HG02642 (cell line): ENCODE results near the gene FIBCD1.

Experiments
- ATAC-seq: cut with Tn5 transposase; IDR thresholded peaks from one replicate; pipeline ENCODE4 v1.9.1; 2021; ENCODE audit warnings: mild to moderate bottlenecking; ENCODE audit not compliant: unreplicated experiment, poor library complexity

Gene FIBCD1

DNA sequence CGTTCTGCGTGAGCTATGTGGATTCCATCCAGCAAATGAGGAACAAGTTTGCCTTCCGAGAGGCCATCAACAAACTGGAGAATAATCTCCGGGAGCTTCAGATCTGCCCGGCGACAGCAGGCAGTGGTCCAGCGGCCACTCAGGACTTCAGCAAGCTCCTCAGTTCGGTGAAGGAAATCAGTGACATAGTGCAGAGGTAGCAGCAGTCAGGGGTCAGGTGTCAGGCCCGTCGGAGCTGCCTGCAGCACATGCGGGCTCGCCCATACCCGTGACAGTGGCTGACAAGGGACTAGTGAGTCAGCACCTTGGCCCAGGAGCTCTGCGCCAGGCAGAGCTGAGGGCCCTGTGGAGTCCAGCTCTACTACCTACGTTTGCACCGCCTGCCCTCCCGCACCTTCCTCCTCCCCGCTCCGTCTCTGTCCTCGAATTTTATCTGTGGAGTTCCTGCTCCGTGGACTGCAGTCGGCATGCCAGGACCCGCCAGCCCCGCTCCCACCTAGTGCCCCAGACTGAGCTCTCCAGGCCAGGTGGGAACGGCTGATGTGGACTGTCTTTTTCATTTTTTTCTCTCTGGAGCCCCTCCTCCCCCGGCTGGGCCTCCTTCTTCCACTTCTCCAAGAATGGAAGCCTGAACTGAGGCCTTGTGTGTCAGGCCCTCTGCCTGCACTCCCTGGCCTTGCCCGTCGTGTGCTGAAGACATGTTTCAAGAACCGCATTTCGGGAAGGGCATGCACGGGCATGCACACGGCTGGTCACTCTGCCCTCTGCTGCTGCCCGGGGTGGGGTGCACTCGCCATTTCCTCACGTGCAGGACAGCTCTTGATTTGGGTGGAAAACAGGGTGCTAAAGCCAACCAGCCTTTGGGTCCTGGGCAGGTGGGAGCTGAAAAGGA lies 53.3 kb downstream of the FIBCD1 start:
- ATAC-seq, result no peak

GRCh38 chr9:130884542-130885483 lies 54.2 kb downstream of the FIBCD1 start:
- no peak for ATAC-seq

- ATAC-seq, result no peak
These were observed 54.9 kb downstream of the FIBCD1 start for GRCh38 chr9:130884111-130884531.

GRCh38 chr9:130883479-130883878 lies 55.6 kb downstream of the FIBCD1 start:
- ATAC-seq, result no peak

DNA sequence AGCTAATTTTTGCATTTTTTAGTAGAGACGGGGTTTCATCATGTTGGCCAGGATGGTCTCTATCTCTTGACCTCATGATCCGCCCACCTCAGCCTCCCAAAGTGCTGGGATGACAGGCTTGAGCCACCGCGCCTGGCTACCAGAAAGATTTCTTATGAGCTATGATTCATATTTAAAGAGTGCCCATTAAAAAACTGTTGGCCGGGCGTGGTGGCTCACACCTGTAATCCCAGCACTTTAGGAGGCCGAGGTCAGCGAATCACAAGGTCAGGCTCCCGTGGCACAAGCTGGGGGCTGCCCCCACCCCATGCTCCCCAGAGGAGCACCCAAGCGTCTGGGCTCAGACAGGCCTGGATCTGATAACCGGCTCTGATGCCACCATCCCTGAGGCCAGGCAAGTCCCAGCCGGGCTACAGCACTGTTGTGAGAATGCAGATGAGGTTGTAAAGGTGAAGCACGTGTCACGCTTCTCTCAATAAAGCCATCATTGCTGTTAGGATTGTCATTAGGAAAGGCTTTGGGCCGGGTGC lies 56.3 kb downstream of the FIBCD1 start:
- no peak for ATAC-seq

- ATAC-seq, result no peak
These were observed 57.5 kb downstream of the FIBCD1 start for GRCh38 chr9:130881516-130881915.

DNA sequence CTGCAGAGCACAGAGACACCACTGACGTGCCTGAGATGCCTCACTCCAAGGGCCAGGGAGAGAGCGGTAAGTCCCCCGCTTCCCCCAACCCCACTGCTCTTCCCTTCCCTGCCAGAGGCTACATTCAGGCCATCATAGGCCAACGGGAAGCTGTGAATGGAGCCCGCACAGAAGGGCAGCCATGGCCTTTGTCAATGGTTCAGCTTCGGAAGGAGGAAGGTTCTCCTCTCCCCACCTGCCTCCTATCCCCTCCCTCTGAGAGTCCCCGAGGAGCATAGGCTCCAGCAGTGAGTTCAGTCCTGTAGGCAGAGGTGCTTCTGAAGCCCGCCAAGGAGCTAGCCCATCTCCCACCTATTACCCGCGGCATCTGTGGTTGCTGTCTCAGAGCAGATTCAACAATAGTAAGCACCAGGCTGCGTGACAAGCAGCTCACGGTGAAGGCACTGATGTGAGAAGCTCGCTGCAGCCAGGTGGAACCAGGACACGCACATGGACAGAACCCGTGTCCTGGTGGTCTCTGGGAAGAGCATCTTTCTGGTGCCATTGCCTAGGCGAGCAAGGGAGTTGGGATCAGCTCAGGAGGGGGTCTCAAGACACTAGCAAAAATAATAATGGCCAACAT lies 58.3 kb downstream of the FIBCD1 start:
- ATAC-seq, result no peak

- ATAC-seq, result no peak
These were observed 59.1 kb downstream of the FIBCD1 start for GRCh38 chr9:130879863-130880411.

DNA sequence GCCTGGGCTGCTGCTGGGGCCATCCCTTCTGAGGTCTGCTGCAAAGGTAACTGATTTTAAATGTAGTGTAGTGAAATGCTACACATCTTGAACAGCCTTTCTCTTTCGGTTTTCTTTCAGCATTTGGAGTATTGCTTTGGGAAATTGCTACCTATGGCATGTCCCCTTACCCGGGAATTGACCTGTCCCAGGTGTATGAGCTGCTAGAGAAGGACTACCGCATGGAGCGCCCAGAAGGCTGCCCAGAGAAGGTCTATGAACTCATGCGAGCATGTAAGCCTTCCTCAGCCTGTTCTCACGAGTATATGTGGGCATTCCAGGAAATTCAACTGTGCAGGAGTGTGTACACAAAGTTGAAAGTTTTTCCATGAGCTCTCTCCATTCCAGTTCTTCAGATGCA lies 60.8 kb downstream of the FIBCD1 start:
- ATAC-seq, result no peak

- no peak for ATAC-seq
These were observed 61.7 kb downstream of the FIBCD1 start for GRCh38 chr9:130877300-130877699.

- ATAC-seq, result no peak
These were observed 64.3 kb downstream of the FIBCD1 start for GRCh38 chr9:130874783-130875182.

GRCh38 chr9:130873966-130874365 lies 65.1 kb downstream of the FIBCD1 start:
- ATAC-seq, result no peak

DNA sequence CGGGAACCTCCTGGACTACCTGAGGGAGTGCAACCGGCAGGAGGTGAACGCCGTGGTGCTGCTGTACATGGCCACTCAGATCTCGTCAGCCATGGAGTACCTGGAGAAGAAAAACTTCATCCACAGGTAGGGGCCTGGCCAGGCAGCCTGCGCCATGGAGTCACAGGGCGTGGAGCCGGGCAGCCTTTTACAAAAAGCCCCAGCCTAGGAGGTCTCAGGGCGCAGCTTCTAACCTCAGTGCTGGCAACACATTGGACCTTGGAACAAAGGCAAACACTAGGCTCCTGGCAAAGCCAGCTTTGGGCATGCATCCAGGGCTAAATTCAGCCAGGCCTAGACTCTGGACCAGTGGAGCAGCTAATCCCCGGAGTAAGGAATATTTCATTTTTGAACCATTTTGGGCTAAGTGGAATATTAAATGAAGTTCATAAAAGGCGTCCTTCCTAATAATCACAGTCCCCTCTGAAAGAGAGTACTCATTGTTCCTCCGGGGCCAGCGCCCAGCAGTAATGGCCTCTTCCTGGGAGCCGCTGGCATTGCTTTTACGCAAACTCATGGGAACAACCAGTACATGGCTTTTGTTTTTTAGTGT lies 66.0 kb downstream of the FIBCD1 start:
- no peak for ATAC-seq

DNA sequence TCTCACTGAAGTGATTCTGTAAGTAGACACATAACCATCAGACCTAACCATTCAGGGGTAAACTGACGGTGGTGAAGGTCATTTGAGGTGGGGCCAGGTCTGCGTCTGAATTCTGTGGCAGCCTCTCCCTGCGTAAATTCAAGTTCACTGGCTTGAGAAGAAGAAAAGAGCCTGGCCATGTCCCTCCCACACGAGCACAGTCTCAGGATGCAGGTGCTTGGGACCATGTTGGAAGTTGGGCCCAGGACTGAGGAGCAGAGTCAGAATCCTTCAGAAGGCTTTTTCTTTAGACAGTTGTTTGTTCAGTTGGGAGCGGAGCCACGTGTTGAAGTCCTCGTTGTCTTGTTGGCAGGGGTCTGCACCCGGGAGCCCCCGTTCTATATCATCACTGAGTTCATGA lies 66.5 kb downstream of the FIBCD1 start:
- no peak for ATAC-seq

DNA sequence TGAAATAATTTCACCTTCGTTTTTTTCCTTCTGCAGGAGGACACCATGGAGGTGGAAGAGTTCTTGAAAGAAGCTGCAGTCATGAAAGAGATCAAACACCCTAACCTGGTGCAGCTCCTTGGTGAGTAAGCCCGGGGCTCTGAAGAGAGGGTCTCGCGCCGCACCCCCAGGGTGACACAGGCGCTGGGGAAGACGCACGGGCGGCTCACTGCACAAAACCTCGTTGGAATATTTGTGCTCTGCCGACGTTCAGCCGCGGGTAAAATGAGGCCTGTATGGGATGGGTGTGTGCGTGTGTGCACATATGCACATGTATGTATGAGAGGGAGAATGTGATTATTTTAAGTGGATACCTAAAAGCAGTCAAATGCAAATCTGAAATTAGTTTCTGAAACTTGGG lies 67.0 kb downstream of the FIBCD1 start:
- no peak for ATAC-seq

DNA sequence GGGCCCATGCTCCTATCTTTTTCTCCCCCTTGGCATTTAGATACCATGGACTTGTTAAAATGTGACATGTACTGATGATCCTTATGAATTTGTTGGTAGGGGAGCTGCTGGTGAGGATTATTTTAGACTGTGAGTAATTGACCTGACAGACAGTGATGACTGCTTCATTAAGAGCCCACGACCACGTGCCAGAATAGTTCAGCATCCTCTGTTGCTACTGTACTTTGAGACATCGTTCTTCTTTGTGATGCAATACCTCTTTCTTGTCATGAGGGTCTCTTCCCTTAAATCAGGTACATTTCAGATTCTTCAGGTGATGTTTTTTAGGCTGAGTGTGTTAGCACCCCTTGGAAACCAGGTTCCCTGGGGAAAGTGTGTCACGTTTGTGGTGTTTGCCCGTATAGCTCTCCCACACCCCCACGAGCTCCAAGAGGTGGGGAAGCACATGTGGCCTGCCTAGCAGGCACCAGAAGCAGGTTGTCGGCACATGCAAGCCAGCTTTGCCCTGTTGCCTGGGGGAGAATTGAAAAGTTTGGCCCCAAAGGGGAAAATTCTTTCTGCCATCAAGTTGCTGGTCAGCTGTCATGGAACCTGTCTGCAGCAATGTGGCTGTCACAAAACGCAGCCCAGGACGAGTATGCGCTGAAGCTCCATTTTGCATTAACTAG lies 67.5 kb downstream of the FIBCD1 start:
- peak; percentile 5 for ATAC-seq

DNA sequence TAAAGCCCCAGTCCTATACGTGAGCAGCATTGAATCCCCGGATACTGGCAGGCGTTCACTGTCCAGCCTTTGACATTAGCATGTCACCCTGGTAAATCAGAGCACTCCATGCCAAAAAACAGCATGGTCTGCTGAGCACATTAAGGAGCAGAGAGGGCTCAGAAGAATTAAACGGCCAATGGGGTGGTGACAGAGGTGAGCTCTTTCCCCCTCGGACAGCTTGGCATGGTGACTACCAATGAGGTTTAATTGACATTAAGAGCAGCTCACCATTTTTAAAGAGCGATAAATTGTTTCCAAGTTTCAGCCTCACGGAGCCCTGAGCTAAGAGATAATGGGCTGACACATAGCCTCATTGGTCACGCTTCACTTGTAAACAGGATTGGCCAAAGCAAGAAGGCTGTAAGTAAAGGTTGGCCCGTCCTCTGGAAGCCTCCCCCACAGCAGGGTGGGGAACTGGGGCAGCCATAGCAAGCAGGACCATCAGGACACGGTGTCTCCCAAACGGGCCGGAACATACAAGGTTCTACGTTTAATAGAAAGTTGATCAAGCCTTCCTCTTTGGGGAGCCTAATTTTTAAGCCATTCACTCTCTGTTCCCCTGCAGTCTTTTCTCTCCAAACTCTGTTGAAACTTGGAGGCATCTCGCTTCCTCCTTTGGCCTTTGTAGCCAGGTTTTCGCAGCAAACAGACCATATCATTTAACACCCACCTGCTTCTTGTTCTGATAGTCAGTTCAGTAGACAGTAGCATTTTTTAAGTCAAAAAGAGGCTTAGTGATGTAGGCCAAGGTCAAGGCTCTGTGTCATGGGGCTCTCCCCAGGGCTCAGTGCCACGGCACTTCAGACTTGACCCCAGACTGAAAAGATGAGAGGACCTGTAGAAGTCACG lies 68.3 kb downstream of the FIBCD1 start:
- ATAC-seq, result peak; percentile 71

DNA sequence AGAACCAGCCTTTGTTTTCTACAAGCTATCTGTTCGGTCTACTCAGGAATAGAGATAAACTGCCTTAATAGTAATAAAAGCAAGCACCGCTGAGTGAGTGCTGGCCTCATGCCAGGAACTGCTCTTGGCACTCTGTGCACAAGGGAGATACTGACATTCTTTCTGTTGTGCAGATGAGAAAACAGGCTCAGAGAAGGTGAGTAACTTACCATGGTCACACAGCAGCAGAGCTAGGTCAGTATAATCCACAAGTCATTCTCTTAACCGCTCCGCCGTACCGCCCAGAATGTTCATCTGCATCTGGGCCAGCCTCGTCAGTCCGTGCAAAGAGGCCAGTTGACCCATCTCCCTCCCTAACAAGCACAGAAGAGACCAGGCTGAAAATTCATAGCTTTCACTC lies 69.8 kb downstream of the FIBCD1 start:
- ATAC-seq, result no peak
